Measurements from ENCODE around the gene EIPR1.

The EIPR1 gene

DNA sequence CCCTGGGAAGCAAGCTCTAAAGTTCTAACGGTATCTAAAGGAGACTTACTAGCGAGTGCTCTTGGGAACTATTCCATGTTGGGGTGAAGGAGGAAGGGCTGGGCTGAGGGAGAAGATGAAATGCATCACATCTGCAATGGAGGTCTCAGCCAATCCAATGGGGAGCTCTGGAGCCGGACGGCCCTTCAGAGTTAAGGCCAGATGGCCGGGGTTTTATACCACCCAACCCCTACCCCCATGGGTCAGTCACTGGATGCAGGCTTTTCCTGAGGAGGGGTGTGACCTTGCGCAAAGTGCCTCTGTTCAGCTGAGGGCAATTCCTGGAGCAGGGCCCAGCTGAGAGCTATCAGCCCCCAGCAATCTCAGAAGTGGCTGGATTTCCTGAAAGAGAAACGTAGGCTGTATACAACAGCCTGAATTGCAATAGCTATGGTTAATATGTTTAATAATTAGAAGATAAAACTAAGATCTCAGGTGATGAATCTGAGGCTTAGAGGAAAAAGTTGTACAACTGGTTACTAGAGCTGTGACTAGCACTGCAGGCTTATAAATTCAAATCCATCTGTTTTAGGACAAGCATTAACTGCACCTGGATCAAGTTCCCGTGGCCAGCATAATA is 21.6 kb downstream of the EIPR1 start:
- DNase-seq: no peak

DNA sequence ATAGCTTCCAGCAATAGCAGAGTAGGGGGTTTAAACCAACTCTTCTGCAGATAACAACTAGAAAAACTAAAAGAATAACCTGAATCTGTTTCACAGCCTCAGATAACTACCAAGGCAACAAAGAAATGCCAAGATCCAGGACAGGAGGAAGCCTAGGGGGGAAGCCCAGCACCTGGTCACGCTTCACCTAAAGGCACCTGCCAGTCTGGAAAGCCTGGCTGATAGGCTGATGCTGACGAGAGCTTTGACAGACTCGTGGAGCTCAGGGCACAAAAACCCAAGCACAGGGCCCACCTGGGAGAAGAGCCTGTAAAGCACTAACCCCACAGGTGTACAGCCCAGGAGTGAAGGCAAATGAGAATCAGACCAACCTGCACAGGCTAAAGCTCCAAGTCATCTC is 22.6 kb downstream of the EIPR1 start:
- no peak for DNase-seq

DNA sequence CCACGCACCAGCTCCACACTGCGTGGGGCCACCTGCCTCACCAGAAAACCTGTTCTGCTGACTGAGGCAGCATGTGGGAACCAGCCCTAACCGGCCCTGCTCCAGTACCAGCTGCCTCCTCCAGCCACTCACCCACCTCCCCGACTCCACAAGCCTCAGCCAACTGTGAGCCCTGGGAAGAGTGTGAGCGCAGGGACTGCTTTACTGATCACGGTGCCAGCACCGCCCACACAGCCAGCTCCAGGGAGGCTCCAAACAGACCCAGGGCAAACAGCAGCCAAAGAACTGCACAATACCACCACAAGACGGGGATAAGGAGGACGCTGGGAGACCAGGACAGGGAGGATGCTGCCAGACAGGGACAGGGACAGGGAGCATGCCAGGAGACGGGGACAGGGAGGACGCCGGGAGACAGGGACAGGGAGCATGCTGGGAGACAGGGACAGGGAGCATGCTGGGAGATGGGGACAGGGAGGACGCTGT is 28.4 kb downstream of the EIPR1 start:
- no peak for DNase-seq

DNA sequence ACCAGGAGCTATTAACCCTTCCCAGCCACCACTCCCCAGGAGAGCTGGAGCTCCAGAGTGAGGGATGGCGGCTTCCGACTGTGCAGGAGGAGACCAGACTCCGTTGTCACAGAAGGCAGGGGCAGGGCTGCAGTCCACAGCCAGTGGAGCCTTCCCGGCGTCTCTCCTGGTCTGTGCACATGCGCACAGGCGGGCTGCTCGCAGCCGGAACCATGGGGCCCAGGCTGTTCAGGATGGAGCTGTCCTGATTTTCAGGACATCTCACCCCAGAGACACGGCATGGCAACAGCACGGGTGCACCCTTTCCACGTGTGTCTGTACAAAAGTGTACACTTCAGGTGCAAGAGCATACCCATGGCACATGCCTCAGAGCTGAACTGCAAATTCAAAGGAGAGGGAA is 28.9 kb downstream of the EIPR1 start:
- DNase-seq: no peak

DNA sequence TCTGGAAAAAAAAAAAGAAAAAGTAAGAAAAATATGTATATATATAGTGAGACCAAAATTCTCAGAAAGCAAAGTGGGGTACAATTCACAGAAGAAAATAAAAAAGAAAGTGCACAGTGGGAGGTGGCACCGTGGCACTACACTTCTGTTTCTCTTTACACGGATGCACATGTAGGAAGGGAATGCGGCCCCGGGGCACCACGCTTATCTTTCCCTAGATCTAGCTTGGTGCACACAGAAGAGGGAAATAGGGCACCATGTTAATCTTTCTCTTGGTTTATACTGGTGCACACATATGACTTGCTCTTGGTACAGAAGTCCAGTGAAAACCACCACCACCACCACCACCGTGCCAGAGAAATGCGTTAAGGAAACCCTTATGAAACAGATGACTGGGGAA is 32.0 kb downstream of the EIPR1 start:
- no peak for DNase-seq

DNA sequence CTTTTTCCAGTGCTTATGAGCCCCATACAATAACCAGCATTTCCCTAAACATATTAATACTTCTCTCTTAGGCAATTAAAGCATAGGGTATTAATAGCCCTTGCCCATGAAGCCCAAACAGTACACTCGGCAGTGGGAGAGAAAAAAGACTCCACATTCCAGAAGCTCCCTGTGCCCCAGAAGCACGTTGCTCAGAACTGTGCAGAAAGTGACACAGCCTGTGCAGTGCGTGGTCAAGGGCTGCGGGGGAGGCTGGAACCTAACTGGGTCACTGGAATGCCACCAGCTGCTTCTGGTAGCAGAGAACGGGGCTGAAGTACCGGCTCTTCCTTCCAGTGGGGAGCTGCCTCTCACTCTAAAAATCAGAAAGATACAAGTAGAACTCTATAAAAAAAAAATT is 32.7 kb downstream of the EIPR1 start:
- no peak for DNase-seq

DNA sequence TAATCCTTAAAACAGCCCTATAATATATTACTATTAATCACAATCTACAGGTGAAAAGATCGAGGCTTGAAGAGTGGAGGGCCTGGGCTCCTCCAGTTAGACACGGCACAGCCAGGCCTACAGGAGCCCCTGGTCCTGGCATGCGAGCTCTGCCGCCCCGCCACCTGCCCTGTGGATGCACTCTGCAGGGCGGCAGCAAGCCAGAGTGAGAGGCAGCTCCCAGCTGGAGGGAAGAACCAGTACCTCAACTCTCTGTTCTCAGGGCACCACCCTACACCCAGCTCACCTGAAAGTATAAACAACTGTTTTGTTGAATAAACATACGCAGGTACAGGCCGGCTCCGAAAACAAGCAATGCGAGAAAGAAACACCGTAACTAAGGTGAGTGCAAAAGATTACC is 34.6 kb downstream of the EIPR1 start:
- DNase-seq: no peak

DNA sequence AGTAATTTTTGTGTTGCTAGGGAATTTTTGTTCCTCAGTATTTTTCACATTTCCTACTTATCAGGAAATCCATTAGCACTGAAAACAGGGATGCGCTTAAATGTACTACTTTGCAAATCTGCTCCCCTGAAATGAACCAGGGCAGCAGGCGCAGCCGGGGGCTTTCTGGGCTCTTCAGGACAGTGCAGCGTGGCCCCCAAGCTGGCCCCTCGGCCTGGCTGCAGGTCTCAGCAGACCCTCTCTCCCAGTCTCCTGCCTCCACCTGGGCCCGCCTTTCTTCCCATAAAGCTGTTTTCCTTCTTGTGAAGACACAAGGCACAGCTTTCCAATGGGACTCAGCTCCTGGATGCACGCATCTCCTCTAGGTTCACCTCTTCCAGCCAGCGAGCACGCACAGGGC is 35.3 kb downstream of the EIPR1 start:
- no peak for DNase-seq

DNA sequence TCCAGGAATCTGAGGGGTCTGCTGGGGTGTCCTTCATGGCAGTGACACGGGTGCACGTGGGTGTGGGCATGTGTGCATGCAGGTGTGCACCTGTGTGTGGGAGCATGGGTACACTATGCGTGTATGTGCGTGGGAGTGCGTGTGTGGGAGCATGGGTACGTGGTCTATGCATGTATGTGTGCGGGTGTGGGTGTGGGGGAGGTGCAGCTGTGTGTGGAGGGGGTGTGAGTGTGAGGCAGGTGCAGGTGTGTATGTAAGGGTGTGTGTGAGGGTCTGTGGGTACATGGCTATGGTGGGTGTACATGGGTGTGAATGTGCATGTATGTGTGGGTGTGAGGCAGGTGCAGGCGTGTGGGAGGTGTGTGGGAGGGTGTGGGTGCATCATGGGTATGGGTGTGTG is 36.3 kb downstream of the EIPR1 start:
- DNase-seq: no peak

DNA sequence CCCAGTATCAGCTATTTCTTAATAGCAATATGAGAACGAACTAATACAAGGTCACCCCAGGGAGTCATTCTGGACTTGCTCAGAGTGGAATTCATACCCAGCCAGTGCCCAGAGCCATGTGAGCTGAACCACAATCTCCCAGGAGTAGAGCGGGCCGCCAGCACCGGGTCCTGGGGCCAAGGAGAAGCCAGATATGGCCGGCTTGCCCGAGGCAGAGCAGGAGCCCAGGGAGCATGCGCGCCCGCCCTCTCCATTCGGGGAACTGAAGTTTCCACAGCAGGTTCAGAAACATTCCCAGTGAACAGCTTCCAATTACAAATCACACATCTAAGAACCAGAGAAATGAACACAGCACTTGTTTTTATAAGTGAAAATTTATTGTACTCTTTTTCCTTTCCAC is 37.5 kb downstream of the EIPR1 start:
- DNase-seq: no peak

DNA sequence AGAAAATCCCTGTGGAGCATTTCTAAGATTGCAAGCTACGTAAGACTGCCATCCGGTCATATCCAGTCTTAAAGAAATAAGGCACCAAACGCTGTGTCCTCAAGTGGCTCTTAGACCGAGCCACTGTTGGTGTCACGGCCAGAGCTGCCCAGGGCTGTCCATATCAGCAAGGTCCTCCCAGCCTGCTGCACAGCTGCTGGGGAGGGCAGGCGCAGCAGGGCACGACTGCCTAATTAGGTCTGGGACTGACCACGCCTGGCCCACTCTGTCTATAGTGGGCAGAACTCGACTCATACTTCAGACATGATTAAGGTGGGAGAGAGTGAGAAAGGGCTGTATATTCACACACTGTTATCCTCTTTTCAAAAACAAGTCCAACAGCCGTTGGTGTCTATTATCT is 39.3 kb downstream of the EIPR1 start:
- DNase-seq: no peak

DNA sequence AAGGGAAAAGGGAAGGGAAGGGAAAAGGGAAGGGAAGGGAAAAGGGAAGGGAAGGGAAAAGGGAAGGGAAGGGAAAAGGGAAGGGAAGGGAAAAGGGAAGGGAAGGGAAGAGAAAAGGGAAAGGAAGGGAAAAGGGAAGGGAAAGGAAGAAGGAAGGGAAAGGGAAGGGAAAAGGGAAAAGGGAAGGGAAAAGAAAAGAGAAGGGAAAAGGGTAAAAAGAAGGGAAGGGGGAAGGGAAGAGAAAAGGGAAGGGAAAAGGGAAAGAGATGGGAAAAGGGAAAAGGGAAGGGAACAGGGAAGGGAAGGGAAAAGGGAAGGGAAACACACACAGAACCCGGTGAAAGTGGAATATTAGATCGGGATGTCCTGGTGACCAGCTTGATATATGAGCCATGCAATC is 40.8 kb downstream of the EIPR1 start:
- no peak for DNase-seq

DNA sequence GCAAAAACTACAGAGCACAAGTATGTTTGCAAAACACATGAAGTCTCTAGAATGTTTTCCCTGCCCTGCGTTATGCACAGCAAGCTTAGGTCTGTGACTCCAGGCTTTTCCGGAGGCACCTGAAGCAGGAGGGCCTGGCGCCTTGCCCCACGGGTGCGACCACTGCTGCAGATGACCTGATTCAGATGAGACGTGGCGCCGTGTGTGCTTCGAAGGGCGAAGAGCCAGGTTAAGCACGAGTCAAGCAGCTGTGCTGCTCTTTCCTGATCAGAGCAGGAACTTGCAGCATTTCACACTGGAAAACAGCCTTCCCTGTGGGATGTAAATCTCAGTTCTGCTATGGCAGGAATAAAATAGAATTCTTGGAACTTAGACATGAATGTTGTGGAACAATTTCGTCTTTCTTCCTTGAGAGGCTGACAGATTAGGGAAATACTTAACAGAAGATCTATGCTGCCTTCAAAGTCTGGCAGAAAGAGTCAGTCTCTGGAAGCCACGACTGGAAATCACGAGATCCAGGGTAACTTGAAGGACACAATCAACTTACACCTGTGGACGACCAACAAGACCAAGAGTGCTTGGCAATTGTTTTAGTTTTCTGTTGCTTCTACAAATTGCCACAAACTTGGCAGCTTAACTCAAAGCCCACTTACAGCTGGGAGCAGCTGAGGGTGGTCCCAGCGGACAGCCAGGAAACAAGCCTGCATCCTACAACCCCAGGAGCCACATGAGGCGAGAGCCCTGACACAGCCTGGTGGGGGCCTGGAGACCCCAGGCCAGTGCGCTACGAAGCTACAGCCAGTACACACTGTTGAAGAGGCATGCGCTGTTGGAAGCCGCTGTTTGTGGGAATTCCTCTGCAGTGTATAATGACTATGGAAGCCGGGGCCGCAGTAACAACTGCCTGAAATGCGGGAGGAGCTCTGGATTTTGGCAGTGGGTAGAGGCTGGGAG is 42.9 kb downstream of the EIPR1 start:
- DNase-seq: no peak

DNA sequence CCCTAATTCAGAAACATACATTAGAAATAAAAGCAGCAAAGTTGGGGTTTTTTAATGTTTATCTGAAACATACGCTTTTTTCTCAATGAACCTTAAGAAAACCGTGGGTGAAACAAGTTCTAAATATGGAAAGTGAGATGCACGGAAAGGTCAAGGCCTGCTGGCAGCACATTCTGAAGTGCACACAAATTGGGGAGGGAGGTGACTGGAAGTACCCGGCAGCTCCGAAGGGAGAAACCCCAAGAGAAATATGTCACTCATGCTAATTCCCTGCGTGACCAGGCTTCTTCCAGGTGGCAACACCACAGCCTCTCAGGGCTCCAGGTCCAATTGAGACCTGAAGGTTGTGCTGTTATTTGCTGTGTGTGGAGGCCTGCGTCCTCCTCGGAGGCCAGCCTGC is 45.5 kb downstream of the EIPR1 start:
- no peak for DNase-seq

DNA sequence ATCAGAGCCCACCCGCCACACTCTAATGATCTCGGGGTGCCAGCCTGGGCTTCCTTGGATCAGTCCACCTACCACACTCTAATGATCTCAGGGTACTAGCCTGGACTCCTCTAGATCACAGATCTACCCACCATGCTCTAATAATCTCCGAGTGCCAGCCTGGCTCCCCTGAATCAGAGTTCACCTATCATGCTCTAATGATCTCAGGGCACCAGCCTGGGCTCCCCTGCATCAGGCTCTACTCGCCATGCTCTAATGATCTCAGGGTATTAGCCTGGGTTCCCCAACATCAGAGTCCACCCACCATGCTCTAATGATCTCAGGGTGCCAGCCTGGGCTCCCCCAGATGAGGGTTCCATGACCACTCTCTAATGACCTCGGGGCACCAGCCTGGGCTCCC is 48.1 kb downstream of the EIPR1 start:
- no peak for DNase-seq

DNA sequence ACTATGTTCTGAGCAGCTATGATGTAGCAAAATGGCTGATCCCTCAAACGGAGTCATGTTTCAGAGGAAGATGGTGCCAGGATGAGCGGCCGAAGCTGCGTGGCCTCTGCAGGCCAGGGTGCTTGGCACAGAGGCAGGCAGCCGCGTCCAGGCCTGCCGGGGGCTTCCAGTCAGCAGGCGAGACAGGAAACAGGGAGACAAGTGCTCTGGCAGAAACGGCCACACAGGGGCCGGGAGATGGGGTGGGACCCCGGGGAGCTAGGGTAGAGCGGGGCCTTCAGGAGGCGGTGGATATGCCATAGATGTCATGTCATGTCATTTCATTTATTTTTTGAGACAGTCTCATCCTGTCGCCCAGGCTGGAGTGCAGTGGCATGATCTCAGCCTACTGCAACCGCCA is 50.7 kb downstream of the EIPR1 start:
- no peak for DNase-seq

DNA sequence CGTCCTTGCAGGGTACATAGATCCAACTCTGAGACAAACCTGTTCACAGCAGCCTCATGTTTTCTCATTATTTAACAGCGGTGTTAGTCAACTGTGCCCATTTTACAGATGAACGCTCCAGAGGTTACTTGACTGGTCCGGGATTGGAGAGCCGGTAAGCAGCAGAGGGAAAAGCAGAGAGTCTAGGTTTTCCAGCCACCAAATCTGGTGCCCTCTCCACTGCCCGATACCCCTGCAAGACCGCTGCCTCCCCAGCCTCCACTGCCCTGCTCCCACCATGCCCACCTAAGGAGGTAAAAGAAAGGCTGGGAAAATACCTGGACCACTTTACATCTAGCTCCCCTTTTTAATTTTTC is 51.5 kb downstream of the EIPR1 start:
- DNase-seq: no peak

DNA sequence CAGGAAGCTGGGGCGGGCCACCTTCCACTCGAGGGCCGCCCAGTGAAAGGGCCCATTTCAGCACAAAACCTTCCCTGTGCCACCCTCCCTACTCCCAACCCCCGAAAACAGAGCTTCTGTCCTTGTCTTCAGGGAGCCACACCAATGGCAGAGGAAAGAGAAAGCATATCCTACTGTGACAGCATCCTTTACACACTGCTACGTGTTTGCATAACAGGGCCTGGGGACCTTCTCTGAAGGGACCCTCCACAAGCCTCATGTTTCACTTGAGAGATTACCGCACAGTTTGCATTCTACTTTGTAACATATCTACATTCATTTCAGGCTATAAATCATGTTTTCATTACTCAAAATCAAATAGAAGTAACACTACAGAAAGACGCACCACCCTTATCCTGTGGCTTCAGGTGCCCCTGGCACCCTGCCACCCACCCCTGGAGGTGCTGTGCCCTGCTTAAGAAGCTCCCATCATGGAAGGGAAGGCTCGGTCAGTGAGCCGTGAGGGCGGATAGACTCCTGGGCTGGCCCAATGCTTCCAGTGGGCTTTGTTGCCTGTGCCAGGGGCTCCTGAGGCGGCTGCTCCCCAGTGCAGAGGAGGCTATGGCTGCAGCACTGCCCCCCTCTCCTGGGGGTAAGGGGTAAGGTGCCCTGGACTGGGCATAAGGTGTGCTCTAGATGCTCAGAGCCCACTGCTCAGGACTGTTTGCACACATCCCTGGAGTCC is 52.0 kb downstream of the EIPR1 start:
- DNase-seq: no peak

DNA sequence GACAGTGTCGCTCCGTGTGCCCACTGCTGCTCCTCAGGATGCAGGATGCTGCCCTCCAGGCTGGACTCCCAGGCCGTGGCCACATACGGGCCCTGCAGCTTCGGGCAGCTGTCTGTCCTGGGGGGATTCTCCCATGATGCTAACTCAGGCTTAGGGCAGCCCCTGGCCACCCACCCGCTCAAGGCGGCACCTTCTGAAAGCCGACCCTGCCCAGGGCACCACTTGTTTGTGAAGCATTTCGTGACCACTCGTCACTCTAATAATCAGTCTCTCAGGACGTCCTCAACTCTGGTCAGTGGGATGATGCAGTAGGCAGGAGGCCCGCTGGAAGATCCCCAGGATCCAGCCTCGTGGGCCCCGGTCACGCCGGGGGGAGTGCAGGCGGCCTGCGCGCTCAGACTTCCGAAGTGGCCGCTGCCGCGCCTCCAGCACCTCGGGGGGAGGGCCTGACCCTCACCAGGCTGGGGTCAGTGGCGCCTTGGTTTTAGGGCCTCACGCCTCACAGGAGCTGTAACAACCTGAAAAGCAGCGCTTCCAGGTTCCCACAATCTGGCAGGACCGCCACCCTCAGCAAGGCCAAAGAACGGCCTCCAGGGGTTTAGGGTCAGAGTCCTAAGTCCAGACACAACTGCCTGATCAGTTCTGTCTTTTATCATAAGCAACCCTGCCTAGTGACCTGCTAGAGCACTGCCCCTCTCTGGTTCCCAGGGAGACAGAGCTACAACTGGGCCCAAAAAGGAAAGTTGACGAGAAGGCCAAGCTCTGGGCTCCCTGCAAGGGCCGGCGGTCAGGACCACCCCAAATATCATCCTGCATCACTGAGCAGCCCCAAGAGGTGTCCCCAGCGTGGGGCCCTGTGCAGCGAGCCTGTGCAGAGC is 53.0 kb downstream of the EIPR1 start:
- no peak for DNase-seq

DNA sequence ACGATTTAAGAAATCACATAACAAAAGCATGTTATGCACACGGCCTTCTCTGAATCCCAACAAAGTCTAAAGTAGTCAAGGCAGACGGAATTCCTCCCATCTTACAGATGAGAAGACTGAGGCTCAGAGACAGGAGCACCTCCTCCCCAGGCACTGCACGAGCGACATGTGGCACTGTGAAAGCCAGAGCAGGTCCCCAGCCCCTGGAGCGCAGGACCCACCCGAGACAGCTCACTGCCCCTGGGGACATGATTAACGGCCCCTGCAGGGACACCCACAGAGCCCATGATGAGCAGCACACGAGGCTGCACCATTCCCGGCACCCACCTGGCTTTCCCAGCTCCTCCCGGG is 53.6 kb downstream of the EIPR1 start:
- DNase-seq: no peak

DNA sequence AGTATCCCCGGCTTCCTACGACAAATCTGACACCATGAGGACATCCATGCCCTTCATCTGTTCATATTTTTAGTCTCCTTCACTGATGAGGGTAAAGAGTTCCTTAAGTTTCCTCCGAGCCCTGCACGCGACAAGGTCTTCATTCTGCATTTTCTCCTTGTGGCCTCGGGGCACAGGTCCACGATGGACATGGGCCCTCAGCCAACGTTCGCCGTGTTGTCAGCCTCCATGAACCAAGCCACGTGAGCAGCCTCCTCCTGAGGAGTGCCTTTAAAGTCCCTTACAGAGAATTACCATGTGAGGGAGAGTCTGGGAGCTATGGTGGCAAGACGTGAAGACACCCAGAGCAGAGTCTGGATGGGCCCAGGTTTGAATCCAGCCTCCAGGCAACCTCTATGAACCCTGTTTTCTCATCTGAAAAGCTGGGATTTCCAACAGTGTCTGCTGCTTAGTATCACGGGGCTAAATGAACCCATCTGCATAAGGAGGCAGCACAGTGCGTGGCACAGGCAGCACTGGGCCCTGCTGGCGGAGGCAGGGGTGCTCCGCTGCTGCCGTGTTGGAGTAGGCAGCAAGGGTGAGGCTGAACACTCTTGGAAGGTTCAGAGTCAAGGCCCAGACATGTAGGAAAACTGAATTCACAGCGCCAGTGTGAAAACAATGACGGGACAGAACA is 54.1 kb downstream of the EIPR1 start:
- no peak for DNase-seq

DNA sequence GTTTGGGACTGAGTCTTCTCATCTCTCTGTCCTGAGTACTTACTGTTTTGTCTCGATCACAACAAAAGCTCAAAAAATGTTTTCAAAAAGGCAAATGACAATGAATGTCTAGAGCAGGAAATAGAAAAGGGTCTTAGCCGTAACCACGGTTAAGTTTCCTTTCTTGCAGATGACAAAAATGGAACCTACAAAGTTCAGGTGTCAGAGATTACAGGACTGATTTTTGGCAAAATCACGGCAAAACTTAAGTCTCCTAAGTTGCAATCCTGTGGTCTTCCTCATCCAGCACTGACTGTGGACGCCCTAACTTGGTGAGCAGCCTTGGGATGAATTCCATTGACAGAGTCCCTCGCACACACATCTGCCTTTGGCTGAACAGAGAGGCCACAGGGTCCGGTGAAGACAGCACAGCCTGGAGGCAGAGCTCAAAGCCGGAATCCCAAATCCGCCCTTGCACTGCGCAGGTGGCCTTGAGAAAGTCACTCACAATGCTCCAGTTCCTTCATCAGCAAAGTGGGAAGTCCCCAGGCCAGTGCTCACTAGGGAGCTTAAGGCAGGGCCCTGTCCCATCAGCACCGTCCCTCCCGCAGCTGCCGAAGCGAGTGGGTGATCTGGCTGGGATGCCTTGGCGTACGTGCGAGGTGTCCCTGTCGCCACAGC is 55.2 kb downstream of the EIPR1 start:
- no peak for DNase-seq

Measured in GF-D8 (cell line).